Measurements from ENCODE around the gene SULT1A2. TPM values are rescaled to one million over a fixed set of nuclear protein-coding genes. Genes with fewer than 3 reads are reported as not detected.
"Not testable (repeated sequence)": the region's sequence is repeated elsewhere in the genome, so short reads cannot be mapped to it uniquely, and the experiment has no call there.

The SULT1A2 gene
- total and polyA plus RNA-seq, 2 of the 8 experiments (the other 6 are each of a cell fraction or from before 2014, with no cell fraction given), result 0.29 to 0.35 TPM

GRCh38 chr16:28637765-28638164 lies 40.9 kb upstream of the SULT1A2 start, which contains the start of gene NPIPB8:
Gene NPIPB8 (plus strand): TSS chr16:28638065. CDS start chr16:28638361, 296 bp downstream.
- H3K23me2 ChIP-seq (ENCODE audit: low read depth, low read length); H3K23ac ChIP-seq (ENCODE audit: insufficient read length); H2BK15ac ChIP-seq (ENCODE audit: low read length); H2AK5ac ChIP-seq (ENCODE audit: low read depth, low read length); H2BK12ac ChIP-seq (ENCODE audit: low read depth, low read length); H4K8ac ChIP-seq (ENCODE audit: extremely low read depth, insufficient read depth, low read length); H3K79me1 ChIP-seq (ENCODE audit: low read depth, low read length); H3K9me3 ChIP-seq (ENCODE audit: insufficient read depth in 2 of 2, low read depth in 1 of 2, low read length in 1 of 2); H3K56ac ChIP-seq (replicated peaks; ENCODE audit: insufficient read length, low read depth, low read length); FAIRE-seq; H3K4ac ChIP-seq (replicated peaks; ENCODE audit: insufficient read length, low read depth, low read length); H3K27ac ChIP-seq (ENCODE audit: low read depth, low read length); H4K5ac ChIP-seq (ENCODE audit: insufficient read length, low read depth, low read length); H4K91ac ChIP-seq (replicated peaks; ENCODE audit: insufficient read length, low read length); DNase-seq (ENCODE audit: low read depth in 1 of 2, low spot score in 2 of 2); H3K4me3 ChIP-seq (ENCODE audit: extremely low read depth in 1 of 4, insufficient read depth in 2 of 4, low read depth in 3 of 4, low read length in 4 of 4); H2BK20ac ChIP-seq (ENCODE audit: low read length); H2BK120ac ChIP-seq (replicated peaks; ENCODE audit: low read depth, low read length); H2BK5ac ChIP-seq (ENCODE audit: low read depth, low read length); H3K18ac ChIP-seq (ENCODE audit: extremely low read depth, low read length); H3K4me1 ChIP-seq (replicated peaks in 1 of 4; ENCODE audit: control insufficient read depth in 3 of 4, insufficient read depth in 4 of 4, low read length in 3 of 4); H3K9ac ChIP-seq (replicated peaks in 1 of 4; ENCODE audit: extremely low read depth in 1 of 4, low read depth in 3 of 4, low read length in 3 of 4); H2AFZ ChIP-seq (ENCODE audit: low read length); H3K36me3 ChIP-seq (ENCODE audit: control insufficient read depth in 2 of 4, insufficient read depth in 4 of 4, low read length in 3 of 4); CTCF ChIA-PET (ENCODE audit: partially characterized antibody); H3K14ac ChIP-seq (ENCODE audit: insufficient read length); POLR2A ChIA-PET (ENCODE audit: partially characterized antibody); H3K27me3 ChIP-seq (replicated peaks in 1 of 4; ENCODE audit: control insufficient read depth in 3 of 4, extremely low read depth in 1 of 4, insufficient read depth in 3 of 4, low read length in 3 of 4); H3K4me2 ChIP-seq (ENCODE audit: insufficient read depth in 1 of 2, low read depth in 2 of 2, low read length in 2 of 2); H4K20me1 ChIP-seq (replicated peaks in 1 of 2; ENCODE audit: control insufficient read depth in 1 of 2, insufficient read depth in 2 of 2, low read length in 2 of 2); H3K79me2 ChIP-seq (ENCODE audit: control insufficient read depth in 1 of 2, insufficient read depth in 2 of 2, low read length in 2 of 2): not testable (repeated sequence)
- no CpG with 5 or more reads among the region's 1 CpG for WGBS, 2 experiments (ENCODE audit: extremely low coverage in 1 of 2, insufficient coverage in 1 of 2, insufficient read length in 1 of 2, insufficient replicate concordance in 2 of 2, low coverage in 1 of 2, low lambda C conversion rate in 2 of 2, missing lambda C conversion rate in 1 of 2)

- H3K36me3 ChIP-seq (ENCODE audit: control insufficient read depth in 2 of 4, insufficient read depth in 4 of 4, low read length in 3 of 4); H2AK5ac ChIP-seq (ENCODE audit: low read depth, low read length); H4K5ac ChIP-seq (ENCODE audit: insufficient read length, low read depth, low read length); H3K79me1 ChIP-seq (ENCODE audit: low read depth, low read length); H2AFZ ChIP-seq (ENCODE audit: low read length); H3K27me3 ChIP-seq (replicated peaks in 1 of 4; ENCODE audit: control insufficient read depth in 3 of 4, extremely low read depth in 1 of 4, insufficient read depth in 3 of 4, low read length in 3 of 4); H4K8ac ChIP-seq (ENCODE audit: extremely low read depth, insufficient read depth, low read length); H3K9ac ChIP-seq (replicated peaks in 1 of 4; ENCODE audit: extremely low read depth in 1 of 4, low read depth in 3 of 4, low read length in 3 of 4); H3K56ac ChIP-seq (replicated peaks; ENCODE audit: insufficient read length, low read depth, low read length); H4K20me1 ChIP-seq (replicated peaks in 1 of 2; ENCODE audit: control insufficient read depth in 1 of 2, insufficient read depth in 2 of 2, low read length in 2 of 2); H3K4me1 ChIP-seq (replicated peaks in 1 of 4; ENCODE audit: control insufficient read depth in 3 of 4, insufficient read depth in 4 of 4, low read length in 3 of 4); H4K91ac ChIP-seq (replicated peaks; ENCODE audit: insufficient read length, low read length); H3K27ac ChIP-seq (ENCODE audit: low read depth, low read length); FAIRE-seq; H3K4ac ChIP-seq (replicated peaks; ENCODE audit: insufficient read length, low read depth, low read length); H3K23me2 ChIP-seq (ENCODE audit: low read depth, low read length); H3K14ac ChIP-seq (ENCODE audit: insufficient read length); H2BK12ac ChIP-seq (ENCODE audit: low read depth, low read length); H3K4me3 ChIP-seq (ENCODE audit: extremely low read depth in 1 of 4, insufficient read depth in 2 of 4, low read depth in 3 of 4, low read length in 4 of 4); H3K18ac ChIP-seq (ENCODE audit: extremely low read depth, low read length); H3K79me2 ChIP-seq (ENCODE audit: control insufficient read depth in 1 of 2, insufficient read depth in 2 of 2, low read length in 2 of 2); CTCF ChIA-PET (ENCODE audit: partially characterized antibody); H2BK120ac ChIP-seq (replicated peaks; ENCODE audit: low read depth, low read length); POLR2A ChIA-PET (ENCODE audit: partially characterized antibody); H2BK15ac ChIP-seq (ENCODE audit: low read length); H3K23ac ChIP-seq (ENCODE audit: insufficient read length); H2BK5ac ChIP-seq (ENCODE audit: low read depth, low read length); H2BK20ac ChIP-seq (ENCODE audit: low read length); DNase-seq (ENCODE audit: low read depth in 1 of 2, low spot score in 2 of 2); H3K9me3 ChIP-seq (ENCODE audit: insufficient read depth in 2 of 2, low read depth in 1 of 2, low read length in 1 of 2); H3K4me2 ChIP-seq (ENCODE audit: insufficient read depth in 1 of 2, low read depth in 2 of 2, low read length in 2 of 2): not testable (repeated sequence)
- 72% methylated on average over 5 of the region's 5 CpGs; no CpG with 5 or more reads in 1 of the 2 experiments for WGBS, 2 experiments (ENCODE audit: extremely low coverage in 1 of 2, insufficient coverage in 1 of 2, insufficient read length in 1 of 2, insufficient replicate concordance in 2 of 2, low coverage in 1 of 2, low lambda C conversion rate in 2 of 2, missing lambda C conversion rate in 1 of 2)
Measured at GRCh38 chr16:28636093-28636823, 39.4 kb upstream of the SULT1A2 start.

All from H1 (cell line).